Measurements from ENCODE around the gene OVOL2. TPM values are rescaled to one million over a fixed set of nuclear protein-coding genes. Genes with fewer than 3 reads are reported as not detected.

Gene OVOL2
- total and polyA plus RNA-seq, 10 donors = not detected

DNA sequence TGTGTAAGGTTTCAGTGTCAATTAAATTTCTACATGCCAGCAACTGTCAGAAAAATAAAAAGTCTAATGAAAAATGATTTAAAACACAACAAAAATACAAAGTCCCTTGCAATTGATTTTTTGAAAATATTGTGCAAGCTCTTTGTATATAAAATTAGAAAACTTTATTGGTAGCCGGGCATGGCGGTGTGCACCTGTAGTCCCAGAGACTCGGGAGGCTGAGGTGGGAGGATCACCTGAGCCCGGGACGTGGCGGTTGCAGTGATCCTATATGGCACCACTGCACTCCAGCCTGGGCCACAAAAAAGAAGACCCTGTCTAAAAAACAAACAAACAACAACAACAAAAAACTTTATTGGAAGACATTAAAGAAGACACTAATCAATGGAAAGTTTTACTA is 6.0 kb upstream of the OVOL2 start:
- Histone ChIP-seq H3K4me1 (peaks cover 0 to 7% (median 4%) of the 10 kb centered on the region in 6 donors), H3K27ac (no peak overlapping the region), H3K4me3 (no peak overlapping the region), H3K9me3 (no peaks in the 10 kb centered on the region), H3K36me3 (no peaks in the 10 kb centered on the region), H3K27me3 (replicated peaks in 1 of 7) (peaks cover 0 to 52% (median 27%) of the 10 kb centered on the region in 7 donors)
- no peak for DNase-seq
- 92 to 96% (median 95%) methylated on average over 6 of the region's 6 CpGs for WGBS, 5 donors
- intact Hi-C loops (cut with DNase I; ENCODE audit: low total_unique reads) = no loop called here
- TF ChIP-seq, protein P1, sequence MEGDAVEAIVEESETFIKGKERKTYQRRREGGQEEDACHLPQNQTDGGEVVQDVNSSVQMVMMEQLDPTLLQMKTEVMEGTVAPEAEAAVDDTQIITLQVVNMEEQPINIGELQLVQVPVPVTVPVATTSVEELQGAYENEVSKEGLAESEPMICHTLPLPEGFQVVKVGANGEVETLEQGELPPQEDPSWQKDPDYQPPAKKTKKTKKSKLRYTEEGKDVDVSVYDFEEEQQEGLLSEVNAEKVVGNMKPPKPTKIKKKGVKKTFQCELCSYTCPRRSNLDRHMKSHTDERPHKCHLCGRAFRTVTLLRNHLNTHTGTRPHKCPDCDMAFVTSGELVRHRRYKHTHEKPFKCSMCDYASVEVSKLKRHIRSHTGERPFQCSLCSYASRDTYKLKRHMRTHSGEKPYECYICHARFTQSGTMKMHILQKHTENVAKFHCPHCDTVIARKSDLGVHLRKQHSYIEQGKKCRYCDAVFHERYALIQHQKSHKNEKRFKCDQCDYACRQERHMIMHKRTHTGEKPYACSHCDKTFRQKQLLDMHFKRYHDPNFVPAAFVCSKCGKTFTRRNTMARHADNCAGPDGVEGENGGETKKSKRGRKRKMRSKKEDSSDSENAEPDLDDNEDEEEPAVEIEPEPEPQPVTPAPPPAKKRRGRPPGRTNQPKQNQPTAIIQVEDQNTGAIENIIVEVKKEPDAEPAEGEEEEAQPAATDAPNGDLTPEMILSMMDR (IDR thresholded peaks at IDR 0.05 in 8 of 11, conservative IDR thresholded peaks at IDR 0.05 in 3 of 11) = no peak

DNA sequence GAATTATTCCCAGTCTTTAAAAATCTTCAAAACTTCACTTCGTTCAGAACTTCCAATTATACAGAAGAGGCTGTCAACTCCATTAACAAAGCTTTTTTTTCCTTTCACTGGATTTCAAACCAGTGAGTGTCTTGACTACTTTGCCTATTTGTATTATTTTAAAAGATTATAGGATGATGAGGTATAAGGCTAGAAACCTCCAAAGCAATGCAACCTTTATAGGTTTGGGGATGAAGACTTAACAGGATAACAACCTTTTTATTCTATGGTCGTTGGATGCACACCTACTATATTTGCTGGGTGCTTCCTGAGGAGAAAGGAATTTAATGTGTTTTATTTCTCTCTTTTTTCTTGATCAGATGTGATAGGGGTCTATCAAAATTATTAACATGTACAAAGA is 1.9 kb upstream of the OVOL2 start:
- no peak for DNase-seq
- peaks cover 13 to 43% (median 30%) of the 10 kb centered on the region in 6 donors for H3K4me1 ChIP-seq
- no peak overlapping the region for H3K4me3 ChIP-seq
- H3K27ac ChIP-seq = no peak overlapping the region
- 26 to 43% (median 36%) methylated on average over 2 of the region's 2 CpGs for WGBS, 5 donors
- peaks cover 8 to 92% (median 60%) of the 10 kb centered on the region in 7 donors for H3K27me3 ChIP-seq (replicated peaks in 1 of 7)
- no peaks in the 10 kb centered on the region for H3K36me3 ChIP-seq
- no peak for TF ChIP-seq POLR2AphosphoS5 (IDR thresholded peaks at IDR 0.05)
- TF ChIP-seq, protein P1 (IDR thresholded peaks at IDR 0.05 in 8 of 11, conservative IDR thresholded peaks at IDR 0.05 in 3 of 11) = no peak
- TF ChIP-seq POLR2A (IDR thresholded peaks at IDR 0.05) = no peak
- H3K9me3 ChIP-seq = no peaks in the 10 kb centered on the region
- intact Hi-C loops (cut with DNase I; ENCODE audit: low total_unique reads) = no loop called here

DNA sequence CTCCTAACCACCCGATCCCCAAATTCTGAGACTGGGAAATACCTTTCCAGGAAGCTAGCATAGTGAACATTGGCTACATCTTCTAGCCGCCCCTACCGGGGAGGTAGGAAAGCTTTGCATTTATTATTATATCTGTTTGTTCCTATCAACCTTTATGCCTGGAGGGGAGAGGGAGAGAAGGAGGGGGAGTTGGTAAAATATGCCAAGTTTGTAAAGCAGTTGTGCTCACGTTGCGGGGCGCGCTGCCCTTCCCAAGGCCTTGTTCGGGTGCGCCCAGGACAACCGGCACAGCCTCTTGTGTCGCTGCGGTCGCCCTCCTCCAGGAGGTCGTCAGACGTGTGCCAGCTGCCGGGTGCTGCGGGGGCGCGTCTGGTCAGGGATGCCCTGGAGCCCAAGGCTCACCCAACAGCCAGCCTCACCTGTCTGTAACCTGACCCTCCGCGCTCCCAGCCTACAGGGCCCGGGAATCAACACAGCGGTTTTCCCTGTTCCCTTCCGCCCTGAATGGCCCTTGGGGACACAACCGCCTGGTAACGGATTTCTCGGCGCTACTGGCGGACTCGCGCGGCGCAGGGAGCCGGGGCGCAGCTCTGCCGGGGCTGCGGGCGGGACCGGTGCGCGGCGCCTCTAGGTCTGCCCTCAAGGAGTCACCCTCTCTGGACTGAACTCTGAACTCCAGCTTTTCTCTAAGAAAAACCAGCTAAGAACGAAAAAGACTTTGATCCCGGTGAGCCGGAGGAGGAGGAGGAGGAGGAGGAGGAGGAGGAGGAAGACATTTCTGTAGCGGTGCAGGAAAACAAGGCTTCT is 1.1 kb upstream of the OVOL2 start:
- Histone ChIP-seq H3K27ac (no peak overlapping the region), H3K4me3 (peak overlapping the region in 2 of 8 donors; percentile 10 to 28), H3K36me3 (no peaks in the 10 kb centered on the region), H3K27me3 (replicated peaks in 1 of 7) (peaks cover 8 to 99% (median 67%) of the 10 kb centered on the region in 7 donors), H3K9me3 (no peaks in the 10 kb centered on the region), H3K4me1 (peaks cover 13 to 43% (median 30%) of the 10 kb centered on the region in 6 donors)
- DNase-seq = no peak
- TF ChIP-seq POLR2A (IDR thresholded peaks at IDR 0.05) (no peak), POLR2AphosphoS5 (IDR thresholded peaks at IDR 0.05) (no peak)
- TF ChIP-seq, protein P1 (IDR thresholded peaks at IDR 0.05 in 8 of 11, conservative IDR thresholded peaks at IDR 0.05 in 3 of 11) = no peak
- 2 to 5% (median 4%) methylated on average over 40 to 46 of the region's 46 CpGs for WGBS, 5 donors
- intact Hi-C loops (cut with DNase I; ENCODE audit: low total_unique reads) = no loop called here

DNA sequence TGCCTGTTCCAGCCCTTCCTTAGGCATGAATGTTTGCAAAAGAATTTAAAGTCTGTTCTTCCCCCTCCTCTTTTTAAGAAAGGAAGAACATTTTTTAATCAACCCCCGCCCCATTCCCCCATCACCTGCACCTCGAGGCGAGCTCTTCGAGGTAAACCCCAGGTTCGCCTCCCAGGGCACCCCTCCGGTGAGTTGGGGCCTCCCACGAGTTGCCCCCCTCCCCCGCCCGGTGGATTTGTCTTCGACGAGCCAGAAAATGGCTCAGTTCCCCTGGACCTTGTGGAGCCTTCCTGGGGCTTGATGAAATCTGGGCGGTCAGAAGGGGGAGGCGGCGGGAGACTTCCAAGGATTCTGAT is 256 bp upstream of the OVOL2 start:
- Histone ChIP-seq H3K27ac (no peak overlapping the region), H3K4me3 (peak overlapping the region in 6 of 8 donors; percentile 45 to 68 (median 50)), H3K27me3 (replicated peaks in 1 of 7) (peaks cover 8 to 99% (median 72%) of the 10 kb centered on the region in 7 donors), H3K36me3 (no peaks in the 10 kb centered on the region), H3K9me3 (no peaks in the 10 kb centered on the region), H3K4me1 (peaks cover 13 to 43% (median 30%) of the 10 kb centered on the region in 6 donors)
- DNase-seq = no peak
- WGBS, 5 donors = 7 to 11% (median 11%) methylated on average over 13 to 14 of the region's 14 CpGs
- intact Hi-C loops (cut with DNase I; ENCODE audit: low total_unique reads) = no loop called here
- TF ChIP-seq, protein P1 (IDR thresholded peaks at IDR 0.05 in 8 of 11, conservative IDR thresholded peaks at IDR 0.05 in 3 of 11) = no peak
- TF ChIP-seq POLR2AphosphoS5 (IDR thresholded peaks at IDR 0.05) = no peak
- TF ChIP-seq POLR2A (IDR thresholded peaks at IDR 0.05) = no peak

Measured in spleen (tissue), 11 donors.